ENCODE results near the gene SPPL3. TPM values are rescaled to one million over a fixed set of nuclear protein-coding genes. Genes with fewer than 3 reads are reported as not detected.

SPPL3 gene
- total and polyA plus RNA-seq, 8 donors: 5.0 to 63.4 (median 18.0) TPM

DNA sequence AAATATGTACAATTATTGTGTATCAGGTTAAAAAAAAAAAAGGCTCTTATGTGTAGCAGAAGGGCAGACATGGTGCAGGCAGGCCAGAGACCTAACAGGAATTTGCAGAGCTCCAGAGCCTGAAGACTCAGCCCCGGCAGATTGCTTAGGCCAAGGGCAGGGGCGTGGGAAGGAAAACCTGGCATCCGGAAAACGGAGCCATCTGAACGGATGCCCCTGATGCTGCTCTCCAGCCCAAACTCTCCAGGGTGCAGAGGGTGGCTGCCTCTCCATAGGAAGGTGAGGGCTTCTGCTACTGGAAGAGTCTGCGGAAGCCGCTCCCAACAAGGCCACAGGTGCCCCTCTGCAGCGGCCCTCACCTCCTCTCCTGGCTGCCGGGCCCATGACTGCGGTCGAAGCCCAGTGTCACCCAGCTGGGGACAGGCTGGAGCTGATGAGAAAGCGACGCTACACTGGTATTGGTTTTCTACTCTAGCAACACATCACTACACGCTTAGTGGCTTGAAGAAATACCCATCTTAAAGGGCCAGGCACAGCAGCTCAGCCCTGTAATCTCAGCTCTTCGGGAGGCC lies 159.2 kb downstream of the SPPL3 start:
- no peak for DNase-seq
- no peaks in the 10 kb centered on the region for H3K27me3 ChIP-seq
- no peak overlapping the region for H3K27ac ChIP-seq
- WGBS, 5 donors: 88 to 93% (median 91%) methylated on average over 14 to 15 of the region's 15 CpGs
- no peak overlapping the region for H3K4me3 ChIP-seq
- no peaks in the 10 kb centered on the region for H3K9me3 ChIP-seq
- TF ChIP-seq POLR2A (IDR thresholded peaks at IDR 0.05) (no peak), POLR2AphosphoS5 (IDR thresholded peaks at IDR 0.05) (no peak), EP300 (IDR thresholded peaks at IDR 0.05) (no peak)
- TF ChIP-seq, protein P1, sequence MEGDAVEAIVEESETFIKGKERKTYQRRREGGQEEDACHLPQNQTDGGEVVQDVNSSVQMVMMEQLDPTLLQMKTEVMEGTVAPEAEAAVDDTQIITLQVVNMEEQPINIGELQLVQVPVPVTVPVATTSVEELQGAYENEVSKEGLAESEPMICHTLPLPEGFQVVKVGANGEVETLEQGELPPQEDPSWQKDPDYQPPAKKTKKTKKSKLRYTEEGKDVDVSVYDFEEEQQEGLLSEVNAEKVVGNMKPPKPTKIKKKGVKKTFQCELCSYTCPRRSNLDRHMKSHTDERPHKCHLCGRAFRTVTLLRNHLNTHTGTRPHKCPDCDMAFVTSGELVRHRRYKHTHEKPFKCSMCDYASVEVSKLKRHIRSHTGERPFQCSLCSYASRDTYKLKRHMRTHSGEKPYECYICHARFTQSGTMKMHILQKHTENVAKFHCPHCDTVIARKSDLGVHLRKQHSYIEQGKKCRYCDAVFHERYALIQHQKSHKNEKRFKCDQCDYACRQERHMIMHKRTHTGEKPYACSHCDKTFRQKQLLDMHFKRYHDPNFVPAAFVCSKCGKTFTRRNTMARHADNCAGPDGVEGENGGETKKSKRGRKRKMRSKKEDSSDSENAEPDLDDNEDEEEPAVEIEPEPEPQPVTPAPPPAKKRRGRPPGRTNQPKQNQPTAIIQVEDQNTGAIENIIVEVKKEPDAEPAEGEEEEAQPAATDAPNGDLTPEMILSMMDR (IDR thresholded peaks at IDR 0.05): no peak
- intact Hi-C loops (cut with DNase I; ENCODE audit: low total_unique reads): no loop called here
- H3K36me3 ChIP-seq: peaks cover 0 to 5% (median 3%) of the 10 kb centered on the region in 4 donors
- H3K4me1 ChIP-seq: no peaks in the 10 kb centered on the region

DNA sequence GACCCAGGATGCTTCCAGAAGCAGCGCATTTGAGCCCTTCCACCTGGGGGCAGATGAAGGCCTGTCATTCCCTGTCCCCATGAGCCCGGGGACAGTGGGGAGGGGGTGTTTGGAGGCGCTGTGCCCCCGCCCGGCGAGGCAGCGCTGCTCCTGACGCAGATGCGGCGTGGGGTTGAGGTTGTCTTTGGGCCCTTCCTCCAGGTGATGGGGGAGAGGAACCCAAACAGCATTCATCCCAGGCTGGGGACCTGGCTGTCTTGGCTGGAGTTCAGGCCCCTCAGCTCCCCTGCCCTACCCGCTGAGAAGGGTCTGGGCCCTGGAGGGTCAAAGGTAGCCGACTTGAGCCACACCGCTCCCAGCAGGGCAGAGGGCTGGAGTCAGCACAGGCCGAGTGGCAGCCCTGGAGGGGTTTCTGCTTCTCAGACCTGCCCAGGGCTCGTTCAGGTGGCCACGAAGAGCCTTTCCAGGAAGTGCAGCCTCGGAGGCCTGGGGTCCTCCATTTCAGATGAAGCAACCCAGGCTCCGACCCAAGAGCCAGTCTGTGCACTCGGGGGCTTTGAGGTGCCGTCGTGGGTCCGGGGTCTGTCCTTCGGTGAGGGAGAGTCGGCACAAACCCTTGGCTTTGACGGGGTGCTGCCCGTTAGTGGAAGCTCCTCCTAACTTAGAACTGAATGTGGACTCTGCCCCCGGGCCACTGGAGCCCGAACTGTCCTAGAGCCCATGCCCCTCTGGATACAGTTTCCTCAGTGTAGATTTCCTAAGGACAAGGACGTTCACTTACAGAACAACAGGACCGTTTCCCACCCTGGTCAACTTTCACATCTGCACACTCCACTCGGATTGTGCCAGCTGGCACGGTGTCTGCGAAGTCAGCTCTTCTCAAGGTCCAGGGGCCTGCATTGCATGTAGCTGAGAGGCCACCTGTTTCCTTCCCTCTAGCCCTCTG lies 162.4 kb downstream of the SPPL3 start:
- intact Hi-C loops (cut with DNase I; ENCODE audit: low total_unique reads): no loop called here
- no peak for TF ChIP-seq POLR2AphosphoS5 (IDR thresholded peaks at IDR 0.05)
- TF ChIP-seq EP300 (IDR thresholded peaks at IDR 0.05): no peak
- TF ChIP-seq, protein P1 (IDR thresholded peaks at IDR 0.05): no peak
- TF ChIP-seq POLR2A (IDR thresholded peaks at IDR 0.05): no peak
- WGBS, 5 donors: 78 to 89% (median 85%) methylated on average over 16 to 33 of the region's 33 CpGs
- no peak overlapping the region for H3K4me3 ChIP-seq
- no peaks in the 10 kb centered on the region for H3K9me3 ChIP-seq
- H3K27me3 ChIP-seq: no peaks in the 10 kb centered on the region
- peak in 1 of 2 donors; percentile 54 for DNase-seq
- peaks cover 0 to 37% (median 35%) of the 10 kb centered on the region in 4 donors for H3K36me3 ChIP-seq
- H3K27ac ChIP-seq: no peak overlapping the region
- no peaks in the 10 kb centered on the region for H3K4me1 ChIP-seq

DNA sequence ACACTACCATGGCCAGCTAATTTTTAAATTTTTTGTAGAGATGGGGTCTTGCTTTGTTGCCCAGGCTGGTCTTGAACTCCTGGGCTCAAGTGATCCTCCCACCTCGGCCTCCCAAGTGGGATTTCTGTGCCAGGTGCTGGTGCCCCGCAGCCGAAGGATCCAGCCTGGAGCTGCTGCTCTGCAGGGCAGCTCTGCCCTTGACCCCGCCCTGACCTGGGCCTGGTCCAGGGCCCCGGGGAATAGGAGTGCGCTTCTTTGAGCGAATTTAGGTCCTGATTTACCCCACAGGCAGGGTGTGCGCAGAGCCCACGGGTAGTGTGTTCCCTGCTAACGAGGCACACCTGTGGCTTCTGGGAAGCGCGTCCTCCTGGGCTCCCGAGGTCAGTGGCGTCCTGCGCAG lies 163.3 kb downstream of the SPPL3 start:
- WGBS, 5 donors: 86 to 91% (median 89%) methylated on average over 10 to 15 of the region's 15 CpGs
- intact Hi-C loops (cut with DNase I; ENCODE audit: low total_unique reads): no loop called here

More for the DNA sequence above, 163.3 kb downstream of the SPPL3 start:
- no peak for DNase-seq
- Histone ChIP-seq H3K27me3 (no peaks in the 10 kb centered on the region), H3K9me3 (no peaks in the 10 kb centered on the region), H3K4me1 (no peaks in the 10 kb centered on the region), H3K27ac (no peak overlapping the region), H3K4me3 (no peak overlapping the region), H3K36me3 (peaks cover 0 to 42% (median 40%) of the 10 kb centered on the region in 4 donors)
- TF ChIP-seq EP300 (IDR thresholded peaks at IDR 0.05) (no peak), POLR2AphosphoS5 (IDR thresholded peaks at IDR 0.05) (no peak), POLR2A (IDR thresholded peaks at IDR 0.05) (no peak)
- TF ChIP-seq, protein P1 (IDR thresholded peaks at IDR 0.05): no peak

All from stomach (tissue), 9 donors.